ENCODE measurements around the gene PSMD4.
"Not testable (repeated sequence)": the region's sequence is repeated elsewhere in the genome, so short reads cannot be mapped to it uniquely, and the experiment has no call there.

PSMD4 gene

DNA sequence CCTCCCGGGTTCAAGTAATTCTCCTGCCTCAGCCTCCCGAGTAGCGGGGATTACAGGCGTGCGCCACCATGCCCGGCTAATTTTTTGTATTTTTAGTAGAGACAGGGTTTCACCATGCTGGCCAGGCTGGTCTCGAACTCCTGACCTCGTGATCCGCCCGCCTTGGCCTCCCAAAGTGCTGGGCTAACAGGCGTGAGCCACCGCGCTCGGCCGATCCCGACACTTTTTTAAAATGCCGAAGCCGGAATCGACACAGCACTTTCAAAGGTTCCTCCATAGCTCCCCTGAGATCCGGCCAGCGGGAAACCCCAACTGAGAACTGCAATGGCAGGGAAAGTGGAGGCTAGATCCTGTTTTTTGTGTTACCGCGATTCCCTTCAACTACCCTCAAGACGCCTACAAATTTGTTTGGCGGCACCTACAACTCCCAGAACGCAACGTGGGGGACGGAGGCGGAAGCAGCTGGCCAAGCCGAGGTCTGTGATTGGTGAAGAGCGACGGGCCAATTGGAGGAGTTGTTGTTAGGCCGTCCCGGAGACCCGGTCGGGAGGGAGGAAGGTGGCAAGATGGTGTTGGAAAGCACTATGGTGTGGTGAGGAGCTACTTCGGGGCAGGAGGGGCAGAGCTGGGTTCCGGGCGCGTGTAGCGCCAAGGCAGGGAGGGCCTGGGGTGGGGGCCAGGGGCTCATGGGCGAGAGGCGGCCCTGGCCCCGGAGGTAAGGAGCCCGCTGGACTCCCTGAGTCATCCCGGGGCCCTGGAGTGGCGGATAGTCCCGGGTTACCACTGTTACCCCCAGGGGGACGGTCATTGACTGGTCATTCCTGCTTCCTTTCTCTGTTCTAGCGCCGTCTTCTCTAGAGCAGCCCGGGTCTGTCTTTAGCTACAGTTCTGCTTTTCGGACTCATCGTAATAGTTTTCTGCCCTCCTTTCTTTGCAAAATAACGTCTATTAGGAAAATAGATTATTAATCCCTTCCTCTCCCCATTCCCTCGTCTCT, at the start of gene PSMD4:
PSMD4 (plus strand) TSS at position 518 of the 997 bp plus-strand sequence; CDS start at position 567, 49 bp downstream.
- peak within 1 kb of the TSS; percentile 79 for H3K4me3 ChIP-seq (replicated peaks; ENCODE audit: low read depth, low read length)
- DNase-seq (ENCODE audit: low read depth): peak; percentile 98
- TF ChIP-seq, protein P1, sequence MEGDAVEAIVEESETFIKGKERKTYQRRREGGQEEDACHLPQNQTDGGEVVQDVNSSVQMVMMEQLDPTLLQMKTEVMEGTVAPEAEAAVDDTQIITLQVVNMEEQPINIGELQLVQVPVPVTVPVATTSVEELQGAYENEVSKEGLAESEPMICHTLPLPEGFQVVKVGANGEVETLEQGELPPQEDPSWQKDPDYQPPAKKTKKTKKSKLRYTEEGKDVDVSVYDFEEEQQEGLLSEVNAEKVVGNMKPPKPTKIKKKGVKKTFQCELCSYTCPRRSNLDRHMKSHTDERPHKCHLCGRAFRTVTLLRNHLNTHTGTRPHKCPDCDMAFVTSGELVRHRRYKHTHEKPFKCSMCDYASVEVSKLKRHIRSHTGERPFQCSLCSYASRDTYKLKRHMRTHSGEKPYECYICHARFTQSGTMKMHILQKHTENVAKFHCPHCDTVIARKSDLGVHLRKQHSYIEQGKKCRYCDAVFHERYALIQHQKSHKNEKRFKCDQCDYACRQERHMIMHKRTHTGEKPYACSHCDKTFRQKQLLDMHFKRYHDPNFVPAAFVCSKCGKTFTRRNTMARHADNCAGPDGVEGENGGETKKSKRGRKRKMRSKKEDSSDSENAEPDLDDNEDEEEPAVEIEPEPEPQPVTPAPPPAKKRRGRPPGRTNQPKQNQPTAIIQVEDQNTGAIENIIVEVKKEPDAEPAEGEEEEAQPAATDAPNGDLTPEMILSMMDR (IDR thresholded peaks at IDR 0.05; ENCODE audit: low read length, missing control alignments): no peak

DNA sequence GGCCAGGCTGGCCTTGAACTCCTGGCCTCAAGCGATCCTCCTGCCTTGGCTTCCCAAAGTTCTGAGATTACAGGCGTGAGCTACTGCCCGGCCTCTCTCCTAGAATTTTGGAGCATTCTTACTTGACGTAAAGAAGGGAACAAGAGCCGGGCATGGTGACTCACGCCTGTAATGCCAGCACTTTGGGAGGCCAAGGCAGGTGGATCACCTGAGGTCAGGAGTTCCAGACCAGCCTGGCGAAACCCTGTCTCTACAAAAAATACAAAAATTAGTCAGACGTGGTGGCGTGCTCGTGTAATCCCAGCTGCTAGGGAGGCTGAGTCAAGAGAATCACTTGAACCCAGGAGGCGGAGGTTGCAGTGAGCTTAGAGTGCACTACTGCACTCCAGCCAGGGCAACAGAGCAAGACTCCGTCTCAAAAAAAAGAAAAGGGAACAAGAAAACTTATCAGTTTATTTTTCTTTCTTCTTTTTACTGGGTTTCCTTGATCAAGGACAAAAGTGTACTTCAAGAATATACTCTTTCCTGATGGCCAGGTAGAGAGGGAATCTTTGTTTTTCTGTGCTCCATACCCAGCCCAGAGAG, 49.1 kb upstream of the PSMD4 start:
- H3K4me3 ChIP-seq (replicated peaks; ENCODE audit: low read depth, low read length); DNase-seq (ENCODE audit: low read depth): not testable (repeated sequence)

DNA sequence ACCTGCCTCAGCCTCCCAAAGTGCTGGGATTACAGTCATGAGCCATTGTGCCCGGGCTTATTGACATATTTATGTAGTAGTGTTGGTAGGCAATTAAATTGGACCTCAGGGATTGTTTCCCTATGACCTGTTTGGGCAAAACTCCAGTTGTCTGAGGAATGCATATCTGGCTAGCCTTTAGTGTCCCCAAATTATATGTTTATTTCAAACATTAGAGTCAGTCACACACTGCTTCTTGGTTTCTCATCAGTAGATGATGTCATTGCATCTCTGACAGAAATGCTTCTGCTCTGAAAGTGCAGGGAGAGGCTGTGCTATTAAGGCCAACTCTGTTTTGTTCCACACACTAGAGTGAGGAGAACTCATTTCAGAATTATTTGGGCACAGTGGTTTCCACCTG, 43.7 kb upstream of the PSMD4 start:
- TF ChIP-seq, protein P1 (IDR thresholded peaks at IDR 0.05; ENCODE audit: low read length, missing control alignments): no peak
- no peak for DNase-seq (ENCODE audit: low read depth)
- no peak overlapping the region for H3K4me3 ChIP-seq (replicated peaks; ENCODE audit: low read depth, low read length)

DNA sequence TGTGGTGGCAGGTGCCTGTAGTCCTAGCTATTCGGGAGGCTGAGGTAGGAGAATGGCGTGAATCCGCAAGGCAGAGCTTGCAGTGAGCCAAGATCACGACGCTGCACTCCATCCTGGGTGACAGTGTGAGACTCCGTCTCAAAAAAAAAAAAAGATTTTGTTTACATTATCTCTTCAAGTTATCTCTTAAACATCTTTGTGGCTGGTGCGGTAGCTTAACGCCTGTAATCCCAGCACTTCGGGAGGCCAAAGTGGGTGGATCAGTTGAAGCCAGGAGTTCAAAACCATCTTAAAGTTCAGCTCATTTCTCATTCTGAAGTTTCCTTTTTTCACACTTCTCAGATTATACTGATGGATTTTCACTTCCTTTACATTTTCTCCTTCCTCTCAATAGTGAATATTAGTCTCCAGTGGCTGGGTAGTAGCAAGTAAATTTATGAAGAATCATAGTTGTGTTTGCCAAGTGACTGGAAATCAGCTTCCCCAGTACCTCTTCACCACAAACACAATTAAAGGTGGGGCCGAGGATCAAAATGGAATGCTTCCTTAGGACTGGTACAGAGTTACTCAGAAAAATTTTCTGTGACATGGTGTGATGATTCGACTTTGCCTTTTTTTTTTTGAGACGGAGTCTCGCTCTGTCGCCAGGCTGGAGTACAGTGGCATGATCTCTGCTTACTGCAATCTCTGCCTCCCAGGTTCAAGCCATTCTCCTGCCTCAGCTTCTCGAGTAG, 42.4 kb upstream of the PSMD4 start:
- no peak overlapping the region for H3K4me3 ChIP-seq (replicated peaks; ENCODE audit: low read depth, low read length)
- TF ChIP-seq, protein P1 (IDR thresholded peaks at IDR 0.05; ENCODE audit: low read length, missing control alignments): no peak
- DNase-seq (ENCODE audit: low read depth): no peak

DNA sequence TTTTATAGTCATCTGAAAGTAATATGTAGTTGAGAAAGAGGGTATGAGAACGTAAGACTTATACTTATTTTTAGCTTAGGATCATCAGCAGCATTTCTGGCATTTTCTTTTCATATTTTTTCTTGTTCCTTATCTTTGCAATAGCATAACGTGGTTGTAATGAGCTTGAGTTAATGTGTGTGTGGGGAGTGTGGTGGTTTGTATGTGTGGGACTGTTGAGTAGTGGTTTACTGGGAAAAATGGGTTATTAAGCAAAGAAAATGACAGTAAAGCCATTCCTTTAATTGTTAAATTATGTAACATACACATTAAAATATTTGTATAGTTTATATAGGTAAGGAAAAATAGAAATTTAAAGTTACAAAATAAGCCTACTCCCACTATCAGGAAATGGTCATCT, 41.0 kb upstream of the PSMD4 start:
- H3K4me3 ChIP-seq (replicated peaks; ENCODE audit: low read depth, low read length): no peak overlapping the region
- TF ChIP-seq, protein P1 (IDR thresholded peaks at IDR 0.05; ENCODE audit: low read length, missing control alignments): no peak
- DNase-seq (ENCODE audit: low read depth): no peak

DNA sequence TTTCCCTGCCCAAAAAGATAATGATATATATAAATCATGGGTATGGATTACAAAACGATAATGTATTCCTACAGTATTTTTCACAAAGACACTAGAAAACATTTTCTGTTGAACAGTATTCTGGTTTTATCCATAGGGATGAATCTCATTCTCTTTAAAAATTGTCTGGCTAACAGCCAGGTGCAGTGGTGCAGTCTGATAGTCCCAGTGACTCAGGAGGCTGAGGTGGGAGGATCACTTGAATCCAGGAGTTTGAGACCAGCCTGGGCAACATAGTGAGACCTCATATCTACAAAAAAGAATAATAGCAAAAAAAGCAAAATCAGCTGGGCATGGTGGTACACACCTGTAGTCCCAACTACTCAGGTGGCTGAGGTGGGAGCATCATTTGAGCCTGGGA, 32.9 kb upstream of the PSMD4 start:
- DNase-seq (ENCODE audit: low read depth): no peak
- H3K4me3 ChIP-seq (replicated peaks; ENCODE audit: low read depth, low read length): no peak overlapping the region
- TF ChIP-seq, protein P1 (IDR thresholded peaks at IDR 0.05; ENCODE audit: low read length, missing control alignments): no peak

DNA sequence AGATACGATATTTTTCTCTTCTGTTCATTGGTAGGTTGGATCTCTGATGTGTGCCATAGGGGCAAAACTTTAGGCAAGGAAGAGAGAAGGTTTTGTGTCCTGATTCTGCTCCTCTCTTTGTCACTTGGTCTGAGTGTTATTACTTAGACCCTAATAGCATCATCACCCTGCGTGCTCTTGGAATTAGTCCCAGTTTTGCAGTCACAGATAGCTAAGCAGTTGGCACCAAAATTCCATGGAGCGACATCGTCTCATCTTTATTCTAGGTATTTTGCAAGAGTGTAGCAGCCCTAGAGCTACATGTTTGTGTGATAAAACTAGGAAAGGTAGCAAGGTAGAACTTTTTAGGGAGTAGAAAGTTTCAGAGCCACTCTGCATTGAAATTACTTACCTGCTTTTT, 32.4 kb upstream of the PSMD4 start:
- no peak overlapping the region for H3K4me3 ChIP-seq (replicated peaks; ENCODE audit: low read depth, low read length)
- DNase-seq (ENCODE audit: low read depth): no peak
- TF ChIP-seq, protein P1 (IDR thresholded peaks at IDR 0.05; ENCODE audit: low read length, missing control alignments): no peak

Data from fibroblast of pulmonary artery (primary cell).